Measurements from ENCODE around the gene IRS2.

The IRS2 gene

DNA sequence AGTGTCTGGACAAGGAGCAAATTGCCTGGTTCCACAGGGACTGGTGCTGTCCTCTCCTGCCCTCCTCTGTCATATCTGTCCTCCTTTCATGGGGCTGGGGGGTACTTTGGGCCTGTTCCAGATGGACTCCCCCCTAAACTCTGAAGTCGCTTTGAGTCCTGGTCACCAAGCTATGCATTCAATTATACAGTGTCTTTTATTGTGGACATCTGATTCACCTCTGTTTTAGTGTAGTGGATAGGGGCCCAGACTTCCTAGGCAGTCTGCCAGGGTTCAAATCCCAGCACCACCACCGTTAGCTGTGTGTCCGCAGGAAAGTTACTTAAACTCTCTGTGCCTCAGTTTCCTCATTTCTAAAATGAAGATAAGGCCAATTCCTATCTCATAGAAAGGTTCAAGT, 21.0 kb upstream of the IRS2 start:
- DNase-seq (ENCODE audit: low read depth) = no peak

DNA sequence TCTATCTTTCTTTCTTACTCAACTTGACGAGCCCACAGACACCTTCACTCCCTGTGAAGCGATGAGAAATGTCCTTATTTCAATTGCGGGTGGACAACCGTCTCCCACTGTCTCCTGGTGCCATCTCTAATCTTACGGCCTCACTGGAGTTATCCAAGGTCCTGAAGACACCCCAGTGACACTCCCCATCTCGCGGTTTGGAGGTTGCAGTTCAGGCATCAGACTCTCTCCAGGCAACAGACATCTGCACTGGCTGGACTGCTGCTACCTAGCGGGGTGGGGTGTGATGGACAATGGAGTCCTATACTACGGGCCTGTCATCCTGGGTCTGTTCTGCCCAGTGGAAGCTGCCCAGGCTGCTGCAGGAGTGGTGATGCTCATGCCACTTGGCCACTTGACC, 18.3 kb upstream of the IRS2 start:
- DNase-seq (ENCODE audit: low read depth) = no peak

DNA sequence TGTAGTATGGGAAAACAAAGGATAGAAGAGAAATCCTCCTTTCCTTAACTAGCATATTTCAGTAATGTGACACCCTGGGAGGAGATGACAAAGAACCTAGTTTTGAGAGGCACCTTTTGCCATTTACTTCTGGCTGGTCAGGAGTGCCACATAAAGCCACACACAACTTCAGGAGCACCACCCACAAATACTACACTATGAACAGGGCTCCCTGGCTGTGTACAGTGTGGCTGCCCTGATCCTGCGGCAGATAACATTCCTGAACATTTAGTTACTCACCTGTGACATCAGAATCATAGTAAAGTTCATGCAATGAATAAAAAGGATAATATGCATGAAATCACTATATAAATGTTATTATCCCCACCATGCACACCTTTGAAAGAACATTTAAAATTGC, 17.4 kb upstream of the IRS2 start:
- DNase-seq (ENCODE audit: low read depth) = no peak

DNA sequence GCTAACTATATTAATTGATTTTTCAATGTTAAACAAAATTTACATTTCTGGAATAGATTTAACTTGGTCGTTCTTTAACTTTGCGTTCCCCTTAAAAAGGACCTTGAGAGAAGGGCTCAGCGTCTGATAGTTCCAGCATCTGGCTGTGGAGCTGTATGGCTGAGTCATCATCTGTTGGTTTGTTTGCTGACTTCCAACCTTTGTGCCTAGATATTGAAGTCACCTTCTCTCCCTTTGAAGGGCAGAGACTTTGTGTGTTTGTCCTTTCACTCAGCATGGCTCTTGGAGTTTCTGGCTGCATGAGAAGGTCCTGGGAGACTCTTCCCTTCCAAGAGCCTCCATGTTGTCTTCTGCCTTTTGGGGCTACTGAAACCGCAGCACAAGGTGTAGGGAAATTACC, 16.6 kb upstream of the IRS2 start:
- no peak for DNase-seq (ENCODE audit: low read depth)

DNA sequence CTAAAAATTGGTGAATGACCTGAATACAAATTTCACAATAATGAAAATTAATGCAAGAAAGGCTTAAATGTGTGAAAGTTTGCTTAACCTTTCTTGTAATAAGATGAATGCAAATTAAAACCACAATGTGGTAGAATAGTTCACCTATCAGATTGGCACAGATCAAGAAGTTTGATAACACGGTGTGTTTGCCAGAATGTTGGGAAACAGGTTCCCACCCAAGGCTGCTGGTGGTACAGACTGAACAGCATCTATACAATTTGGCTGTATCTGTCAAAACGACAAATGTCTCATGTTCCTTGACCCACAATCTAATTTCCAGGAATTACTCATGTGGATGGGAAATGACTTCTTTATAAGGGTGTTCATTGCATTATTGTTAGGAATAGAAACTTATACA, 8.6 kb upstream of the IRS2 start:
- DNase-seq (ENCODE audit: low read depth) = no peak

DNA sequence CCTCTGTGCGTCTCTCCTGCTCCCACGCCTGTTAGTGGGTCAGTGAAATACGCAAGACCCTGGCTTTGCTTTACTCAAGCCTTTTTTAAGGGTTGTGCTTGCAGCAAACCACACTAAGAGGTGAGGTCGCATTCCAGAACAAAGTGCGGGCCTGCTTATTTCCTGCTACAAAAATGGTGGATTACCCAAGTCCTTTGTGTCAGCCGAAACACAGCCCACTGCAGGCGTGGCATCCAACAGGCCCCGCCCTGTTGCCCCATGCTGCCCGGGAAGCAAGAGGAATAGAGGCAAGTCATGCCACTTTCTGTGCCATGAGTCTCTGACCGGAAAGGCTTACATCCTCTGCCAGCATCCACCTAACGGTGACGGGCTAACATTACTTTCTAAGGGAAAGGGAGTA, 7.7 kb upstream of the IRS2 start:
- no peak for DNase-seq (ENCODE audit: low read depth)

DNA sequence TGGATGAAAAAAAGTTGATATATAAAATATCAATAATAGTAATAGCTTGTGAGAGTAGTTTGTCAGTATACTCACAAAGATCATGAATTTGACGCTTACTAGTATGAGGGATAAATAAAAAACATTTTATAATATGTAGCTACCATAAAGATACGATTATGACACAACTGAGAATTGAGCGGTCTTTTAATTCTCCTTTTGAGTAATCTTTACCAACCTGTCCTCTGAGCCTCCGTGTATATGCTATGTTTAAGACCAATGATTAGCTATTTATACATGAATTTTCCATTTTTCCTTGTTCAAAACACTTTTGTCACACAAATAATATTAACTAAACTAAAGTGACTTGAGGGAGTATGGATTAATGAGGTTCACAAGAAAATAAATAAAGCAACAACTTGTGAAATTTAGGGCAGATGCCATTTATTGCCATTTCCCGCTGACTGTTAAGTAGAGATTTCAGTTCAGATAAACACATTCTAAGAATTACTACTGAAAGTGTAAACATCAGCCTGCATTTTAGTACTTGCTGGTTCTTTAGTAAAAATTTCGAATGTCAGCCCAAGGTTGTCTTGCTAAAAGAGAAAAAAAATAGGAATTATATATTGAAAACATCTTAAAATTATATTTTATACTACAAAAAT, 6.2 kb upstream of the IRS2 start:
- DNase-seq (ENCODE audit: low read depth) = no peak

DNA sequence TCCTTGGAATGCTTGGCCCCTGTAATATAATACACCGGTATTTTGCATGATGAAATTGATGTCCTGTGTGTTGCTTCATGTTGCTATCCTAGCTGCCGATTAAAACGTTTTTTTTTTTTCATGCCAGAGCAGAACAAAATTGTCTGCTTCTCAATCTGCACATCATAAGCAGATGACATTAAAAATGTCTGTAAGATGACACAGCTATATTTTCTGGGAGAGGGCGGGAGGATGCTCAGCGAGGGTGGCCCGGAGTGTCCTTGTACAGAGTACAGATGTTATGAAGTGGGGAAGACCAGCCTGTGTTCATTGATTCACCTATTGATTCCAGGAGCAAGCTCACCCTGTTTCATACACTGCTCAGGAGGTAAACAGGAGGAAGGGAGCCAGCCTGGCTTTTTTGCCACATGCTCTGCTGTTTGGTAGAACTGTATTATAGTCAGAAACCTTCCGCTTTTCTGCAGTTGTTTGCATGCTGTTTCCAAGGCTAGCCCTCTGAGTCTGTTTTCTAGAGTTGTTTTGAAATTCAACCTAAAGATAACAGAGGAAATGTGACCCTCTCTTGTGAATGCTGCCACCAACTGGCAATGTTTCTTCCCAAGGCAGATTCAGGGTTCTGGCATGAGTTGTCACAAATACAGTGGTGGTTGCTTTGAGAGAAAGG, 4.7 kb upstream of the IRS2 start:
- no peak for DNase-seq (ENCODE audit: low read depth)

DNA sequence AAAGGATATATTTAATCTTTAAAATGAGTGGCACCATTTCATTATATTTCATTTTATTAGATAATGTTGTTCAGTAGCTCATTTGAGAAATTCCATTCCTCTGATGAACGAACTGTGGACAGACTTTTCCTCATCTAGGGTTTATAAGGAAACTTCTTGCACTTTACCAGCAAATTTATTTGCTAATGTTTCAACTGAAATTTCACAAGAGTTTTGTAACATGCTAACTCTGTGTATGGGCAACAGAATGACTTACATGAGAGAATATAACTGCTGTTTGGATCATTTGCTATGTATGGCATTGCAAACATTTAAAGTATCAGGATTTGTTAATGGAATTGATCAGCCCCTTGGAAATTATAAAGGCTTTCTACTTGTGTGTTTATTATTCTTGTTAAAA, 3.7 kb upstream of the IRS2 start:
- no peak for DNase-seq (ENCODE audit: low read depth)

DNA sequence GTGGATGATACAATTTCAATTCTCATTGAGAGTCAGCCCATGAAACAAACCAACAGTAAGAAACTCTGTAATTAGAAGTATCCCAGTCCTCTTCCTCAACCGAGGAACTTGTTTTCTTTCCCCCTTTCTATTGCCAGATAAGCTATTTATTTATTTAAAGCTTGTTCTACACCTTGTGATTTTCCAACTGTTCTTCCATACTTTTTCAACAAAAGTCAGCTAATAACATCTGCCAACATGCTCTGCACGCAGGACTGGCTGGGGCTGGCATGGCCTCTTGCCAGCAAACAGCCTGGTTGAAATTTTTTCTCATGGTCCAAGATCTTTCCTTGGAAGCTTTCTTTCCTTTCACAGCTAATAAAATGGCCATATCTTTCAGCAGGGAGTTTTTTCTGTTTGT, 2.9 kb upstream of the IRS2 start:
- no peak for DNase-seq (ENCODE audit: low read depth)

DNA sequence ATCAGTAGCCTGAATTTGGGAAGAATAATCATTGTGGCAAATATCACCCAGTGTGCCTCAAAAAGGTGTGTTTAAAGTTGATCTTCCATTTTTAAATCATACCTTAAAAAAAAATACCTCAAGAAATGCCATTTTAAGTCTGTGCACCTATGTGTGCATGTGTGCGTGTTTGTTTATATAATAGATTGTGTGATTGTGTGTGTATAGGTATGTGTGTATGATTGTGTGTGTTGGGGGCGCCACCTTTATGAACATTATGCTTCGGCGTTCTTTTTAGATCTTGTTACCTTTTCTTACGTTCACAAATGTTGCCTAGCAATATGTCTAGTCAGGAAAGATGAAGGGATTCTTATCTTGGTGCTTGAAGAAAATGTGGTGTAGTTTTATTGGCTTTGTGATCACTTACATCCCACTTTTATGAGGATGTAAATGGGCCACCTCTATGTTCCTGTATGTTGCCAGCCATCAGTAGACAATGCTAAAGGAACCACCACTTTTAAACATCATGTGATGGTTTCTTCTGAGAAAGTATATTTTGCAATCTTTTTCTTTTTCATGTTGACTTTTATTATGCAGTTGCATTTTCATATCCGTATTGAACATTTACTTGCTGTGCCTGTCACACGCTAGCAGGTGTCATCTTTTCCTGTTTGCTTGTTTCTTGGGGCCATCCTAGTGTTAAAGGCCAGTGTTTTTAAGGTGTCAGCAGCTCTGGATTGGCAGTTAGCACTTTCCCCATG, 2.2 kb upstream of the IRS2 start:
- no peak for DNase-seq (ENCODE audit: low read depth)

DNA sequence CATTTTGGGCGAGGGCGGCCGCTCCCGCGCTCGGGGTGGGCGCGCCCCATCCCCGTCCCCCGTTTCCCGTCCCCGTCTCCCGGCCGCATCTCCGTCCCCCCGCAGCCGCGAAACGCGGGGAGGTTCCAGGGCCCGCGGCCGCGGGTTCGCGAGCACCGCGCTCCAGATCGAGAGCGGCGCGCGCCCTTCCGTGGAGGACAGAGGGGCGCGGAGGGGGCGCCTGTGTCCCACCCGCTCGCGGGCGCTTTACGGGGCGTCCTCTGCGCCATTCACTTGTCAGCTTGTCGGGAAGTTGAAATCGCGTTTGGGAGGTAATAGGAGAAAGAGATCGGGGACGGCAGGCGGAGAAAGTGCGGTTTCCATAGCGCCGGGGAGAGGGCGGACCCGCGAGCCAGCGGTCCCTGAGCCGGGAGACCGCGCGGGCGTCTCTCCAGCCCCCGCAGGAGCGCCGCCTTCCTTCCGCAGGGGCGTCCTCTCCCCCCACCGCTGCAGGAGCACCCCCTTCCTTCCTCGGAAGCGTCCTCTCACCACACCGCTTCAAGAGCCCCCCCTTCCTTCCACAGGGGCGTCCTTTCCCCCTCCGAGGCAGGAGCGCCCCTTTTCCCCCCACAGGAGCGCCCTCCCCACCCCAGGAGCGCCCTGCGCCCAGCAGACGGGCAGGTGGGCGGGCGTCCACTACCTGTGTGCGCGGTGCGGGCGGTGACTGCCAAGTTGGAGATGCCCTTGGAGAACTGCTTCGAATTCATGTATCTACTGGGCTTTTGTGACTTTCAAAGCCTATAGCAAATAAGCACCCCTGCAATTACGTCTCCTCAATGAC, 962 bp upstream of the IRS2 start:
- no peak for DNase-seq (ENCODE audit: low read depth)

DNA sequence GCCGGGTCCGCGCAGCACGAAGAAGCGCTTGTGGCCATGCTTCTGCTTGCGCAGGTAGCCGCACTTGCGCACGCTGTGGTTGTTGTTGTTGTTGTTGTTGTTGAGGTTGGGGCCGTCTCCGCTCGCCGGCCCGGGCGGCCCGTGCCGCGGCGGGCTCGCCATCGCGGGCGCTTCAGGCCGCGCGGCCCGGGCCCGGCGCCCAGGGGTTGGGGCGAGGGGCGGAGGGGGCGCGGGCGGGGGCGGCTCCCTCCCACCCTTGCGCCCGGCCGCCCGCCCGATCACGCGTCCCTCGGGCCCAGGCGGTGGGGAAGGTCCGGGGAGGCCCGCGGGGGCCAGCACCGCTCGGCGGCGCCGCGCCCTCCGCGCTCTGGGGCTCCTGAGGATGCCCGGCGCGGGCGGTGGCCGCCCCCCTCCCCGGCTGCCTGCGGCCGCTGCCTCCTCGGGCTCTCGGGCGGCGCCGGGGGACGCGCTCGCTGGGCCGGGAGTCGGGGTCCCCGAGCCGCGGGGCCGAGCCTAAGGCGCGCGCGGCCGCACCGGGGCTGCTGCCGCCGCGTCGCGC, 412 bp downstream of the IRS2 start:
- no peak for DNase-seq (ENCODE audit: low read depth)

DNA sequence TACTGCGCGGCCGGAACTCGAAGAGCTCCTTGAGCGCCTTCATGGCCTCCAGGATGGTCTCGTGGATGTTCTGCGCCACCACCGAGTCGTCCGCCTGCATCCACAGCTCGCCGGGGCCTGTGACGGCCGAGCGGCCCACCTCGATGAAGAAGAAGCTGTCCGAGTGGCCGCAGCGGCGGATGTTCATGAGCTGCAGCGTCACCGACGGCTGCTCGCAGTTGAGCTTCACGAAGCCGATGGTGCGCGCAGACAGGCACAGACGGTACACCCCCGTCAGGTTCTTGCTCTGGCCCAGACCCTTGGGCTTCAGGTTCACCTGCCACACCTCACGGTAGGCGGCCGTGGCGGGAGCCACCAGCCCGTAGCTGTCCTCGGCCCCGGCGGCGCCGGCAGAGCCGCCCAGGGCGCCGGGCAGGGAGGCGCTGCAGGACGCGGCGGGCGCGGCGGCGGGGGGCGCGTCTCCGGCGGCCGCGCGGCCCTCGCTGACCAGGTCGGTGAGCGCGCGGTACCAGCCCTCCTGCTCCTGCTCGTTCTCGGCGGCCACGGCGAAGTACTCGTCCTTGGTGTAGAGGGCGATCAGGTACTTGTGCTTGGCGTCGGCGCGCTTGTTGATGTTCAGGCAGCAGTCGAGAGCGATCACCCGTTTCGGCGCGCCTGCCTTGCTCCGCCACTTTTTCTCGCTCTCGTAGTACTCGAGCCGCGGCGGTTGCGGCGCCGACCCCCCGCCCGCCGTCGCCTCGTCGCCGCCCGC, 1.1 kb downstream of the IRS2 start:
- DNase-seq (ENCODE audit: low read depth) = no peak

DNA sequence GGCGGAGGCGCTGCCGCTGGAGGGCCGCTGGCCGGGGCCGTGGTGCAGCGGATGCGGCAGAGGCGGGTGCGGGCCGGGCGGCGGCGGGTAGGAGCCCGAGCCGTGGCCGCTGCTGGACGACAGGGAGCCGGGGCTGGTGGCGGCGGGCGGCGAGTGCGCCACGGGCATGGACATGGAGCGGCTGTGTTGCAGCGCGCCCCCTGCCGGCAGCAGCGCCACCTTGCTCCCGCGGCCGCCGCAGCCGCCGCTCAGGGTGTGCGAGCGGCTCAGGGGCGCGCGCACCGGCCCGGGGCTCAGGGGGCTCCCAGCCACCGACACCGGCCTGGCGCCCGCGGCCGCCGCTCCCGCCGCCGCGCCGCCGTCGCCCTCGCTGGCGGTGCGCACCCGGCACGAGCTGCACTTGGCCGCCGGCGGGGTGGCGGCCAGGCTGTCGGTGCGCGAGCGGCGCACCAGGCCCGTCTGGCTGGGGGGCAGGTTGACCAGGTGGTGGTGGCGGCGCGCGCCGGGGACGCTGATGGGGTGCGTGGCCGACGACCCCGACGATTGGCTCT, 1.7 kb downstream of the IRS2 start:
- peak; percentile 35 for DNase-seq (ENCODE audit: low read depth)

DNA sequence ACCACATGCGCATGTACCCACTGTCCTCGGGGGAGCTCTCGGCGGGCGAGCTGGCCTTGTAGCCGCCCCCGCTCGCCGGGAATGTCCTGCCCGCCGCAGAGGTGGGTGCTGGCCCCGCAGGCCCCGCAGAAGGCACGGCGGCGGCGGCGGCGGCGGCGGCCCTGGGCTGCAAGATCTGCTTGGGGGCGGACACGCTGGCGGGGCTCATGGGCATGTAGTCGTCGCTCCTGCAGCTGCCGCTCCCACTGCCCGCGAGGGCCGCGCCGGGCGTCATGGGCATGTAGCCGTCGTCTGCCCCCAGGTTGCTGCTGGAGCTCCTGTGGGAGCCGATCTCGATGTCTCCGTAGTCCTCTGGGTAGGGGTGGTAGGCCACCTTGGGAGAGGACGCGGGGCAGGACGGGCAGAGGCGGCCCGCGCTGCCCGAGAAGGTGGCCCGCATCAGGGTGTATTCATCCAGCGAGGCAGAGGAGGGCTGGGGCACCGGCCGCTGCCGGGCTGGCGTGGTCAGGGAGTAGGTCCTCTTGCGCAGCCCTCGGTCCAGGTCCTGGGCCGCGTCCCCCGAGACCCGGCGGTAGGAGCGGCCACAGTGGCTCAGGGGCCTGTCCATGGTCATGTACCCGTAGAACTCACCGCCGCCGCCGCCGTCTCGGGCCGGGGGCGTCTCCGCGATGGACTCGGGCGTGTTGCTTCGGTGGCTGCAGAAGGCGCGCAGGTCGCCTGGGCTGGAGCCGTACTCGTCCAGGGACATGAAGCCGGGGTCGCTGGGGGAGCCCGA, 2.4 kb downstream of the IRS2 start:
- DNase-seq (ENCODE audit: low read depth) = no peak

DNA sequence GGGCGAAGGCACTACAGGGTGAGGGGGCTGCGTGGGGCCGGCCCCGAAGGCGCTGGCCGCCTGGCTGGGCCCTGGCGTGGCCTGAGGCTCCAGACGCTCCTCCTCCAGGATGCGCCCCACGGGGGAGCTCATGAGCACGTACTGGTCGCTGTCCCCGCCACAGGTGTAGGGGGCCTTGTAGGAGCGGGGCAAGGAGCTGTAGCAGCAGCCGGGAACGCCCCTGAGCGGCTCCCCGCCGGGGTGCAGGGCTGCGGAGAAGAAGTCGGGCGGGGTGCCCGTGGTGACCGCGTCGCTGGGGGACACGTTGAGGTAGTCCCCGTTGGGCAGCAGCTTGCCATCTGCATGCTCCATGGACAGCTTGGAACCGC, 3.0 kb downstream of the IRS2 start:
- DNase-seq (ENCODE audit: low read depth) = no peak

DNA sequence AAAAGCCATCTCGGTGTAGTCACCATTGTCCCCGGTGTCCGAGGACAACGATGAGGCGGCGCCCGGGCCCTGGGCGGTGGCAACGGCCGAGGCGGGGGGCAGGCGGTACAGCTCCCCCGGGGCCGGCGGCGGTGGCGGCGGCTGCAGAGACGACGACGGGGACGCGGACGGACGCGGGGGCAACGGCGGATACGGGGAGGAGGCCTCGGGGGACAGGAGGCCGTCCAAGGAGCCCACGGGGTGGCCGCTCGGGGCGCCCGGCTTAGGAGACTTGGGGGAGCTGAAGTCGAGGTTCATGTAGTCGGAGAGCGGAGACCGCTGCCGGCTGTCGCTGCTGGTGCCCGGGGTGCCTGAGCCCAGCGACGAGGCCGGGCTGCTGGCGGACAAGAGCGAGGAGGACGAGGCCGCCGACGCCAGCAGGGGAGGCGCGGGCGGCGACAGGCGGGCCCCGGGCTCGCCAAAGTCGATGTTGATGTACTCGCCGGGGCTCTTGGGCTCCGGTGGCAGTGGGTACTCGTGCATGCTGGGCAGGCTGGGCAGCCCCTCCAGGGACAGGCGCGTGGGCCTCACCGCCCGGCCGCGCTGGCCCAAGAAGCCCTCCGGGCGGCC, 3.5 kb downstream of the IRS2 start:
- DNase-seq (ENCODE audit: low read depth) = no peak

DNA sequence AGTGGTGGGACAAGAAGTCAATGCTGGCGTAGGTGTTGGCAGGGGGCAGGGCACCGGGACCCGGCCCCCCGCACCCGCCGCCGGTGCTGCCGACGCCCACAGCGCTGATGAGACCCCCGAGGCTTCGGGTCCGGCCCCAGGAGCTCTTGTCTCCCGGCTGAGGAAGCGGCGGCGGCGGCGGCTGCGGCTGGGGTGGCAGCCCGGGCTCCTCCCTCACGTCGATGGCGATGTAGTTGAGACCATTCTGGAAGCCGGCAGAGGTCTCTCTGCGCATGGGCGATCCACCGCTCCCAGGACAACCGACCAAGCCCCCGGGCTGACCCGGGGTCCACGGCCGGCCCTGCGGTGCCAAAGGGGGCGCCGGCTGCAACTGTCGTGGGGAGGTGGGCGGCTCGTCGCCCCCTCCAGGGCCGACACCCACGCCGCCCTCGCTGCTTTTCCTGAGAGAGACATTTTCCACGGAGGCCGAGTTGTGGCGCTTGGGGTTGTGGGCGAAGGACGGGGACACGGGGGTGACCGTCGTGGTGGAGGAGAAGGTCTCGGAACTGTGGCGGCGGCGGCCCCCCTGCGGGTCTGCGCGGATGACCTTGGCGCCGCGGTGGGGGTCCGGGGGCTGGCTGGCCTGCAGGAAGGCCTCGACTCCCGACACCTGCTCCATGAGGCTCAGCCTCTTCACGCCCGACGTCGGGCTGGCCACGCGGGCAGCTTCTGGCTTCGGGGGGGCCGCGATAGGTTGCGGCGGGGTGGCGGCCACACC, 4.1 kb downstream of the IRS2 start:
- no peak for DNase-seq (ENCODE audit: low read depth)
